ENCODE data around the gene SAMHD1.
"Not testable (repeated sequence)": the region's sequence is repeated elsewhere in the genome, so short reads cannot be mapped to it uniquely, and the experiment has no call there.

The SAMHD1 gene

DNA sequence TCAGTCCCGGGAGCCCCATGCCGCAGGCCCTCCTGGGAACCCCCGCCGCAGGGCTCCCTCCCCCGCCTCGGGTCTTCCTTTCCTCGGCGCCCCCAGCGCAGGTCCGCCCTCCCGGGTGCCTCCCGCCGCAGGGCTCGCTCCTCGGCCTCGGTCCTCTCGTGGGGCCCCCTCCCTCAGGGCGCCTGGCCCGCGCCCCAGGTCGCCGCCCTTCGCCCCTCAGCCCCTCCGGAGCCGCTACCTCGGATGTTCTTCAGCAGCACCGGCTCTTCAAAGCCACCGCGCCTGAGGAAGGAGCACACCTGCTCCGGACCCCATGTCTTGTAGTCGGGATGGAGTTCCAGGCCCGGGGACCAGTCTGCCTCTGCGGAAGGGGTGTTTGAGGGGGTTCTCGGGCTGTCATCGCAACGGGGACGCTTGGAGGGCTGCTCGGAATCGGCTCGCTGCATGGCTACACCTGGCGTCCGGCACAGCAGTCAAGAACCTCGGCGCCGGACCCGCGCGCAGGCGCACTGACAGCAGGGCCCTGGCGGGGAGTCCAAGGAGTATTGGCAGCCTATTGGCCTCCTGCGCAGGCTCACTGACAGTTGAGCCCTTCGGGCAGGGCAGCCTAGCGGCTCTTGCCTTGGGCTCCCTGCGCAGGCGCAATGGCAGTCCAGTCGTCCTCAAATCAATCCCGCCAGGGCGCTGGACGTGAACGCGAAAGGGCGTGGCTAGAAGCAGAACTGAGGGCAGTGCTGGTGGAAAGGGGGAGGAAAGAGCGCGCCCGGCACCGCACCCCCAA is at the start of gene SAMHD1:
Gene SAMHD1, minus strand, starts transcription at position 511 of the 781 bp plus-strand sequence. Its CDS starts 65 bp downstream, at position 446.
- peak; percentile 98 to 99 (median 98) for DNase-seq

DNA sequence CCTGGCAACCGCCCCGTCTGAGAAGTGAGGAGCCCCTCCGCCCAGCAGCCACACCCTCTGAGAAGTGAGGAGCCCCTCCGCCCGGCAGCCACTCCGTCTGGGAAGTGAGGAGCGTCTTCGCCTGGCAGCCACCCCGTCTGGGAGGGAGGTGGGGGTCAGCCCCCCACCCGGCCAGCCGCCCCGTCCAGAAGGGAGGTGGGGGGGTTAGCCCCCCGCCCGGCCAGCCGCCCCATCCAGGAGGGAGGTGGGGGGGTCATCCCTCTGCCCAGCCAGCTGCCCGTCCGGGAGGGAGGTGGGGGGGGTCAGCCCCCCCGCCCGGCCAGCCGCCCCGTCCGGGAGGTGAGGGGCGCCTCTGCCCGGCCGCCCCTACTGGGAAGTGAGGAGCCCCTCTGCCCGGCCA is 48.7 kb upstream of the SAMHD1 start:
- not testable (repeated sequence) for DNase-seq

DNA sequence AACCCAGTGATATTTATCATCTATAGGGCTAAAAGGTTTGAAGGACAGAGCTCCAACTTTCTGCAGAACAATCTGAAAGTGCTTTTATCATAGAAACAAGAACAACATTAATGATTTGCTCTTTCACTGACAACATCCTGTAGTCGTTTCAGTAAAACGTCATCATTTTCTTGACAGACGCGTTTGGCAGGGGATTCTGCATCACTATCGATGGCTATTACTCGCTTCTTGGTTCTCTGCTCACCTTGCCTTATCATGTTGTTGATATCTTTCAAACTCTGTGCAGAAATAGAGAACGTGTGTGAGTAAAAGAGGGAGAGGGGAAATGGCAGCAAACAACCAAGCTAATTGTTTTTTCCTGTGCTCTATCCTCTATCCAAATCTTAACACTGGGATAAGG is 47.1 kb upstream of the SAMHD1 start:
- no peak for DNase-seq

DNA sequence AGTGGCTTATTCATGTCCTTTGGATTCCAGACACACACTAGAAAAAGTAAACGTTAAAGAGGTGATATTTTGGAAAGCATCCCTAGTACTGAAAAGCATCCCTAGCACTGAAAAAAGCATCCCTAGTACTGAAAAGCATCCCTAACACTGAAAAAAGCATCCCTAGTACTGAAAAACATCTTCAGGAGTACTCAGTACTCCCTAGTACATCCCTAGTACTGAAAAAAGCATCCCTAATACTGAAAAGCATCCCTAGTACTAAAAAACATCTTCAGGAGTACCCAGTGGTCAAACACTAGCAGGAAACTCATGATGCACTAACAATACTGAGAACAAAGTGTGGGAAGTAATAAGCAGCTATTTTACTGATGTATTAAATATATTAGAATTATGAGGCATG is 45.6 kb upstream of the SAMHD1 start:
- DNase-seq, result no peak

DNA sequence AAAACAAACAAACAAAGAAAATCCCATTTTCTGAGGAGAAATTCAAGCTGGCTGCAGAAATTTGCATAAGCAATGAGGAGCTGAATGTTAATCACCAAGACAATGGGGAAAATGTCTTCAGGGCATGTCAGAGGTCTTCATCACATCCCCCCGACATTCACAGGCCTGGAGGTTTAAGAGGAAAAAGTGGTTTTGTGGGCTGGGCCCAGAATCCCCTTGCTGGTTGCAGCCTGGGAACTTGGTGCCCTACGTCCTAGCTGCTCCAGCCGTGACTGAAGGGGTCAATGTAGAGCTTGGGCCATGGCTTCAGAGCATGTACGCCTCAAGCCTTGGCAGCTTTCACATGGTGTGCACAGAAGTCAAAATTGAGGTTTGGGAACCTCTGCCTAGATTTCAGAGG is 42.7 kb upstream of the SAMHD1 start:
- not testable (repeated sequence) for DNase-seq

DNA sequence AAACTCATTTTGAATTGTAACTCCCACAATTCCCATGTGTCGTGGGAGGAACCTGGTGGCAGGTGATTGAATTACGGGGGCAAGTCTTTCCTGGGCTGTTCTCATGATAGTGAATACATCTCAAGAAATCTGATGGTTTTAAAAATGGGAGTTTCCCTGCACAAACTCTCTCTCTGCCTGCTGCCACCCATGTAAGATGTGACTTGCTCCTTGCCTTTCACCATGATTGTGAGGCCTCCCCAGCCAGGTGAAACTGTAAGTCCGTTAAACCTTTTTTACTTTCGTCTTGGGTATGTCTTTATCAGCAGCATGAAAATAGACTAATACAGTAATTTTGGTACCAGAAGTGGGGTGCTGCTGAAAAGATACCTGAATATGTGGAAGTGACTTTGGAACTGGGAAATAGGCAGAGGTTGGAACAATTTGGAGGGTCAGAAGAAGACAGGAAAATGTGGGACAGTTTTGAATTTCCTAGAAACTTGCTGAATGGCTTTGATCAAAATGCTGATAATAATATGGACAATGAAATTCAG is 41.4 kb upstream of the SAMHD1 start:
- DNase-seq, result no peak

DNA sequence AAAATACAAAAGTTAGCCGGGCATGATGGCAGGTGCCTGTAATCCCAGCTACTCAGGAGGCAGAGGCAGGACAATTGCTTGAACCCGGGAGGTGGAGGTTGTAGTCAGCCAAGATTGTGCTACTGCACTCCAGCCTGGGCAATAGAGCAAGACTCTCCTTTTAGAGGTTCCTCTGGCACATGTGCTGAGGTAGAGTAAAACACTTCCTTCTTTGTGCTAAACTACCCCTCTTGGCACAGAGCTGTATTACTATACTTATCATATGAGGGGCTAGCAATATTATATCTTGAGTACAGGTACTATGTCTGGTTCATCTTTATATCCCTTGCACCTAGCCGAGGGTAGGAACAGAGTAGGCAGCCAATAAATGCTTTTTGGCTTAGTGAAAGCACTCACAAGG is 40.2 kb upstream of the SAMHD1 start:
- no peak for DNase-seq

DNA sequence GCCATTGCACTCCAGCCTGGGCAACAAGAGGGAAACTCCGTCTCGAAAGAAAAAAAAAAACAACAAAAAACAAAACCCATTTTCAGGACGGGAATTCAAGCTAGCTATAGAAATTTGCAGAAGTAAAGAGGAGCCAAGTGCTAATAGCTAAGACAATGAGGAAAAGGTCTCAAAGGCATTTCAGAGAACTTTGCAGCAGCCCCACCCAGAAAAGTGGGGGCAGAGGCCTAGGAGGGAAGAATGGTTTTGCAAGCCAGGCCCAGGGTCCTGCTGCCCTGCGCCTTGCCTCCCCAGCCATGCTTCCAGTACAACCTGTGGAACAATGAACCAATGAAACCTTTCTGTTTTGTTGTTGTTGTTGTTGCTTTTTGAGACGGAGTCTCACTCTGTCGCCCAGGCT is 38.3 kb upstream of the SAMHD1 start:
- no peak for DNase-seq

DNA sequence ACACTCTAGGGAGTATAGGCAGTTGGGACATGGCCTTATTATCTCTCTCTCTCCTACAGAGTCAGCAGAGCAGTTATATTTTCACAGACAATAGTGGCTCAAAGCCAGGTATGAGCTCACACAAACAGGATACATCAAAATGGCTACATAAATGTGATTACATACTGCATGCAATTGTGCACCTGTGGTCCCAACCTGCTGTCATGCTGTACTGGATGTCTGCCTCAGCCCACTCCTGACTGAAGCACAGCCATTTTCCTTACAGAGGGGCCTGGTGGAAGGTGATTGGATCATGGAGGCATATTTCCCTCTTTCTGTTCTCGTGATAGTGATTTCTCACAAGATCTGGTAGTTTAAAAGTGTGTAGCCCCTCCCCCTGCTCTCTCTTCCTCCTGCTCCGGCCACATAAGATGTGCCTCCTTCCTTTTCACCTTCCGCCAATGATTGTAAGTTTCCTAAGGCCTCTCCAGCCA is 37.0 kb upstream of the SAMHD1 start:
- DNase-seq, result peak in 2 of 3 experiments; percentile 15 to 29

DNA sequence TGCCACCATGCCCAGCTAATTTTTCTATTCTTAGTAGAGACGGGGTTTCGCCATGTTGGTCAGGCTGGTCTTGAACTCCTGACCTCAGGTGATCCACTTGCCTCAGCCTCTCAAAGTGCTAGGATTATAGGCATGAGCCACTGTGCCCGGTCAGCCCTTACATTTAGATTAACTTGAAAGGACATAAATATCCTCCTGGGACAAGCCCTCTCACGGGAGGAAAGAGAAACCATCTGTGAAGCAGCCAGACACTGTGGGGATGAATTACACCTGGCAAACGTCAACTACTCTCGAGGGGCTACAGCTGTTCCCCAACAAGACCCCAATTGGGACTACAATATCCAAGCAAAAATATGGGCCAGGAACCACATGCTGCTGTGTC is 32.7 kb upstream of the SAMHD1 start:
- no peak for DNase-seq

DNA sequence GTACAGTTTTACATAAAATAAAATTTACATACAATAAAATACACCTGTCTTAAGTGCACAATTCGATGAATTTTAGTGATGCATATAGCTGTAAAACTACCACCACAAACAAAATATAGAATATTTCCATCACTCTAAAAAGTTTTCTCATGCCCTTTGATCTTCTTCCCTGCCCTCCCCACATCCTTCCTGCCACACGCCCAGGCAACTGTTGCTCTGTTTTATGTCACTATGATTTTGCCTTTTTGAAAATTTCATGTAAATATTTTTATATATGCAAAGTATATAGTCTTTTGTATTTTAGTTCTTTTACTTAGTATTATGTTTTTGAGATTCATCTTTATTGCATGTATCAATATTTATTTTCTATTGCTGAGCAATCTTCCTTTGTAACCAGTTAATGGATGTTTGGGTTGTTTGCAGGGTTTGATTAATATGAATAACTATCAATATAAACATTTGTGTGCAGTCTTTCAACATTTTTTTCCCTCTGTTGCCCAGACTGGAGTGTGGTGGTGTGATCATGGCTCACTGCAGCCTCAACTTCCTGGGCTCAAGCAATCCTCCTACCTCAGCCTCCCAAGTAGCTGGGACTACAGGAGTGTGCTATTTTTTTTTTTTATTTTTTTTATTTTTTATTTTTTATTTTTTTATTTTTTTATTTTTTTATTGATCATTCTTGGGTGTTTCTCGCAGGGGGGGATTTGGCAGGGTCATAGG is 23.8 kb upstream of the SAMHD1 start:
- no peak for DNase-seq

DNA sequence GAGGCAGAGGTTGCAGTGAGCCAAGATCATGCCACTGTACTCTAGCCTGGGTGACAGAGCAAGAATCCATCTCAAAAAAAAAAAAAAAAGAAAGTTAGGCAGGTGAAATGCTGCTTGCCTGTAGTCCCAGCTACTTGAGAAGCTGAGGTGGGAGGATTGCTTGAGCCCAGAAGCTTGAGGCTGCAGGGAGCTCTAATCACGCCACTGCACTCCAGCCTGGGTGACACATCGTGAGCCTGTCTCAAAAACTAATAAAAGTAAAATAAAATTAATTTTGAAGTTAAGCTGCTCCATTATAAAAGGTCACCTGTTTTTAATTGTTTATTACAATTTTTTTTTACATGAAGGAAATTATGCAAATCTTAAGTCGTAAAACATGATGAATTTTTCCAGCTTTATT is 23.2 kb upstream of the SAMHD1 start:
- DNase-seq, result no peak

DNA sequence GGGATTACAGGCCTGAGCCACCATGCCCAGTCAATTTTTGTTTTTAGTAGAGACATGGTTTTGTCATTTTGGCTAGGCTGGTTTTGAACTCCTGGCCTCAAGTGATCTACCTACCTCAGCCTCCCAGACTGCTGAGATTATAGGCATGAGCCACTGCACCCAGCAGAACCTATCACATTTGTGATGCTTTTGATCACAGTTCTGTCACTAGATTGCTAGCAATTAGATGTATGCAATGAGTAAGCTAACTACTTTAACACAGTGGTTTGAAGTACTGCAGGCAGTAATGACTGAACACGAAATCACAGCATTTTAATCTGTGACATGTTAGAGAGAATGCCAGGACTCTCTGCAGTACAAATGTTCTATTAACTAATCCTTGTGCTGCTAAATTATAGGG is 19.6 kb upstream of the SAMHD1 start:
- no peak for DNase-seq

DNA sequence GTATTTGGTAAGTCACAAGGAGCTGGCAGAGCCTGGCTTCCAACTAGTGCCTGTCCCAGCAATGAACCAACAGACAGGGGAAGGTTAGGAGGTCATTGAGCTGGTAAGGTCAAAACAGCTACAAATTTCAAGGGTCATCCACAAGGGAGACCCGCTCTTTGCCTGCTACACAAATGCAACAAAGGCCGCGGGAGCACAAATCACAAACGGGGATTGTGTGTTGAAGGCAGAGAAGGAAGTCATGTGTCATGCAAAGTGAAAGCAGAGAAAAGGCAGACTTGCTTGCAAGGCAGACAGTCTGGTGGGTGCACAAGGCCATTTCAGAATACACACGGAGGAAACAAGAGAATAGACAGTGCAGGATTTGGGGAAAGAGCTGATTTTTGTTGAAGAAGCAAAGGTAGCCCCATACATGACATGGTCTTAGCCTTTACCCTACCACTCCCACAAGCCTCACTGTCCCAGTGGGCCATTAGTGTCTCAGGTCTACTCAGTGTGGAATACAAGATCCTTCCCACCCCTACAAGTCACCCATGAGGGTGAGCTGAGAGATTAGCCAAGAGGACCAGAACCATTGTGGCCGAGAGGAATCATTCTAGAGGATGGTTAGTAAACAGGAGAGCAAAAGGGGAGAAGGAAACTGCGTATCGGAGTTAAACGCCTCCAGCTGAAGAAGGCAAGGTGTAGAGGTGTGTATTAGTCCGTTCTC is 18.1 kb upstream of the SAMHD1 start:
- no peak for DNase-seq

DNA sequence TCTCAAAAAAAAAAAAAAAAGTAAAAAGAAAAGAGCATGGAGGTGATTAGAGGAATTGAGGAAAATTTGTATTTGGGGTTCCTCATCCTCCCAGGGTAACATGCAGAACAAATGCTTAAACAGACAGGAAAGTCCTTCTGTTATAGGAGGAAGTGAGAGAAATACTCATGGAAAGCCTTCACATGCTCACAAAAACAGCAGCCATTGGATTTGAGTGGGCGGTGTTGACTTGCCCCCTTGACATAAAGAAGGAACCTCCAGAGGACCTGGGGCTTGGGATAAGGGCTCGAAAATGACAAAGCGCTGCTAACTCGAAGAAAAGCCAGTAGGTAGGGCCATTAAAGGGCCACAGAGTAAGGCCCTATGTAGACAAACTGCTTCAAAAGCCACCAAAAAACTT is 17.5 kb upstream of the SAMHD1 start:
- DNase-seq, result no peak

DNA sequence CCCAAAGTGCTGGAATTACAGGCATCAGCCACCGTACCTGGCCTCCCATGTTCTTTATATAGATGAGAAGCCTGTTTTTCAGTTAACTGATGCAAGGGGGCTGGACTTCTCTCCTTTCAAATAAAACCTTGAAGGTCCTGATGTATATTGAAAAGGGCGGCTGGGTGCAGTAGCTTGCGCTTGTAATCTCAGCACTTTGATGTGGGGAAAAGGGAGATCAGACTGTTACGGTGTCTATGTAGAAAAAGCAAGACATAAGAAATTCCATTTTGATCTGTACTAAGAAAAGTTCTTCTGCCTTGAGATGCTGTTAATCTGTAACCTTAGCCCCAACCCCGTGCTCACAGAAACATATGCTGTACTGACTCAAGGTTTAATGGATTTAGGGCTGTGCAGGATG is 16.1 kb upstream of the SAMHD1 start:
- DNase-seq, result no peak

DNA sequence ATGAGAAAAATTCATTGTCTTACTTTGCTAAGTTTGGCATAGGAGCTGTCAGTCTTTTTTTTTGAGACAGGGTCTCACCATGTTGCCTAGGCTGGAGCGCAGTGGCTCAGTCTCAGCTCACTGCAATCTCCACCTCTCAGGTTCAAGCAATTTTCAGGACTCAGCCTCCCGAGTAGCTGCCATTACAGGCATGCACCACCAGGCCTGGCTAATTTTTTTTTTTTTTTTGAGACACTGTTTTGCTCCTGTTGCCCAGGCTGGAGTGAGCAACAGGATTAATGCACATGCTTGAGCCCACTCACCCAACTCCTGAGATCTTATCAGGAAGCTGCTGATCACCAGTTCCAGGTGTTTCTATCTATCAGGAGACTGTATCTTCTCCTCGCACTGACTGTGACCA is 15.5 kb upstream of the SAMHD1 start:
- DNase-seq, result not testable (repeated sequence)

DNA sequence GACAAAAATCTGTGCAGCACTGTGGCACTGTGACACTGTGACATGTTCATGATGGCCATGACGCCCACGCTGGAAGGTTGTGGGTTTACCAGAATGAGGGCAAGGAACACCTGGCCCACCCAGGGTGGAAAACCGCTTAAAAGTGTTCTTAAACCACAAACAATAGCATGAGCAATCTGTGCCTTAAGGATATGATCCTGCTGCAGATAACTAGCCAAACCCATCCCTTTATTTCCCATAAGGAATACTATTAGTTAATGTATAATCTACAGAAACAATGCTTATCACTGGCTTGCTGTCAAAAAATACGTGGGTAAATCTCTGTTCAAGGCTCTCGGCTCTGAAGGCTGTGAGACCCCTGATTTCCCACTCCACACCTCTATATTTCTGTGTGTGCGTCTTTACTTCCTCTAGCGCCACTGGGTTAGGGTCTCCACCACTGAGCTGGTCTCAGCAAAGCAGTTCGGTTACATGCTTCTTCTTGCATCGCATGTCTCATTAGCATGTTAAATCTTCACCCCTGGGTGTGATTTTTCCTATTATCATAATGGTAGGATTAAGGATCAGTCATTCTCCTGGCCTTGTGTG is 10.9 kb upstream of the SAMHD1 start:
- not testable (repeated sequence) for DNase-seq

DNA sequence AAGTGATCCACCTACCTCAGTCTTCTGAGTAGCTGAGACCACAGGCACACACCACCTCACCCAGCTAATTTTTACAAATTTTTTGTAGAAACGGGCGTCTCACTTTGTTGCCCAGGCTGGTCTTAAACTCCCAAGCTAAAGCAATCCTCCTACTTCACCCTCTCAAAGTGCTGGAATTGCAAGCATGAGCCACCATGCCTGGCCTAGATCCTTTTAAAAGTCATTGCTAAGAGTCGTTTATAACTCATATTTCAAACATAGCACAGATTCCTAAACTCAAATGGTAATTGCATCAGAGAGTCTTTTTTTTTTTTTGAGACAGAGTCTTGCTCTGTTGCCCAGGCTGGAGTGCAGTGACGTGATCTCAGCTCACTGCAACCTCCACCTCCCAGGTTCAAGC is 7.7 kb upstream of the SAMHD1 start:
- DNase-seq, result no peak

DNA sequence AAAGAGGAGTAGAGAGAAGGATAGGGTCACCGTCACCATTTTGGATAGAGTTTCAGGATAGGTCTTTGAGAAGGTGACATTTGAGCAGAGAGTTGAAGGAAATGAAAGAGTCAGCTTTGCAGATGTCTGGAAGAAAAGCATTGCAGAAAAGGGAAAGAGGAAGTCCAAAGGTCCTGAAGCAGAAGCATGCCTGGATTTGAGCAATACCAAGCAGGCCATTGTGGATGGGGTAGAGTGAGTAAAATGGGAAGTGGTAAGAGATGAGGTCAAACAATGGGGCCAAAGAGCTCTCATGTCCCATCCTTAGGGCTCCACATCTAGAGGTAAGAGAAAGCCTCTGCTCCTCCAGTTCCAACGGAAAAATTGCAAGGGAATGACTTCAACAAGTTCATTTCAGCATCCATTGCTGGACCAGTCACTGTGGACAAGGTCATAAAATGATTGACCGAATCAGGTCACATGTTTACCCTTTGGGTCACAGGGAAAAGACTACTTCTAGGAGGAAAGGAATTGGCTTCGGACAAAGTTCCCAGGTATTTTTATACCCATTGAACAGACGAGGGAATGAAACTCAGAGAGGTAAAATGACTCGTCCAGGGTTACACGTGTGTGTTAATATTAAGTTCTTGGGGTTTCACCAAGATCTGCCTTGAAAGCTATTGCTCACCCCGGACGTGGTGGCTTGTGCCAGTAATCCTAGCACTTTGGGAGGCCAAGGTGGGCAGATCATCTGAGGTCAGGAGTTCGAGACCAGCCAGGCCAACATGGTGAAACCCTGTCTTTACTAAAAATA is 6.6 kb upstream of the SAMHD1 start:
- no peak for DNase-seq

DNA sequence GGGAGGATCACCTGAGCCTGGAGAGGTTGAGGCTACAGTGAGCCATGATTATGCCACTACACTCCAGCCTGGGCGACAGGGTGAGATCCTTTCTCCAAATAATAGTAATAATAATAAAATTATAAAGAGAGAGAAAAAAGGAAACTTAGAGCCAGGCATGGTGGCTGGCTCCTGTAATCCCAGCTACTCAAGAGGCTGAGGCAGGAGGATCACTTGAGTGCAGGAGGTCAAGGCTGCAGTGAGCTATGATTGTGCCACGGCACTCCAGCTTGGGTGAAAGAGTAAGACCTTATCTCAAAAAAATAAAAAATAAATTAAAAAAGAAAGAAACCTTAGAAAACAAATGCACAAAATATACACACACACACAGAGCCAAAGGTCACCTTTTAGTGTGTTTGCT is 5.2 kb upstream of the SAMHD1 start:
- DNase-seq, result no peak

DNA sequence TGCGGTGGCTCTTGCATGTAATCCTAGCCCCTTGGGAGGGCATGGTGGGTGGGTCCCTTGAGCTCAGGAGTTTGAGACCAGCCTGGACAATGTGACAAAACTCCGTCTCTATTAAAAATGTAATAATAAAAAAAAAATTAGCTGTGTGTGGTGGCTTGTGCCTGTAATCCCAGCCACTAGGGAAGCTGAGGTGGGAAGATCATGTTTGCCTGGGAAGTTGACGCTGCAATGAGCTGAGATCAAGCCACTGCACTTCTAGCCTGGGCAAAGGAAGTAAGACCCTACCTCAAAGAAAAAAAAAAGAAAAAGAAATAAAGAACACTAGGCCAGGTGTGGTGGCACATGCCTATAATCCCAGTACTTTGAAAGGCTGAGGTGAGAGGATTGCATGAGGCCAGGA is 4.5 kb upstream of the SAMHD1 start:
- no peak for DNase-seq

All from NCI-H1417 (cell line).